ENCODE measurements around the gene UNC119. TPM values are rescaled to one million over a fixed set of nuclear protein-coding genes. Genes with fewer than 3 reads are reported as not detected.

UNC119 gene
- total and polyA plus RNA-seq, 8 donors = 13.6 to 30.9 (median 17.2) TPM

DNA sequence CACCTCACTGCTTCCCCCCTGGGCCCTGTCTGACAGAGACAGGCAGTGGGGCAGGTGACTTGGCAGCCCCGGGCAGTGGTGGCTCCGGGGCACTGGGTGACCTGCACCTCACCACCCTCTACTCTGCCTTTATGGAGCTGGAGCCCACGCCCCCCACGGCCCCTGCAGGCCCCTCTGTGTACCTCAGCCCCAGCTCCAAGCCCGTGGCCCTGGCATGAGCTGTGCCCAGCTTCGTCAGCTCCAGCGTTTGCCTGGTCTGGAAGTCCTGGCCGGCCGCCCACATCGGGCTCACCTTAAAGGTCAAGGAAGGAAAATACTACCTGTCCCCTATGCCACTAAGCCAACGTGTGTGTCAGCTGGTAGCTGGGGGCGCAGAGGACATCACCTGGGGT, 15.2 kb downstream of the UNC119 start:
- Histone ChIP-seq H3K9me3 (no peaks in the 10 kb centered on the region), H3K4me3 (no peak overlapping the region), H3K27ac (no peak overlapping the region), H3K4me1 (peaks cover 3 to 24% (median 13%) of the 10 kb centered on the region in 4 donors), H3K27me3 (no peaks in the 10 kb centered on the region), H3K36me3 (no peaks in the 10 kb centered on the region)
- DNase-seq = peak in 1 of 2 donors; percentile 84
- TF ChIP-seq POLR2AphosphoS5 (IDR thresholded peaks at IDR 0.05) = no peak
- TF ChIP-seq POLR2A (IDR thresholded peaks at IDR 0.05) = no peak
- TF ChIP-seq, protein P1, sequence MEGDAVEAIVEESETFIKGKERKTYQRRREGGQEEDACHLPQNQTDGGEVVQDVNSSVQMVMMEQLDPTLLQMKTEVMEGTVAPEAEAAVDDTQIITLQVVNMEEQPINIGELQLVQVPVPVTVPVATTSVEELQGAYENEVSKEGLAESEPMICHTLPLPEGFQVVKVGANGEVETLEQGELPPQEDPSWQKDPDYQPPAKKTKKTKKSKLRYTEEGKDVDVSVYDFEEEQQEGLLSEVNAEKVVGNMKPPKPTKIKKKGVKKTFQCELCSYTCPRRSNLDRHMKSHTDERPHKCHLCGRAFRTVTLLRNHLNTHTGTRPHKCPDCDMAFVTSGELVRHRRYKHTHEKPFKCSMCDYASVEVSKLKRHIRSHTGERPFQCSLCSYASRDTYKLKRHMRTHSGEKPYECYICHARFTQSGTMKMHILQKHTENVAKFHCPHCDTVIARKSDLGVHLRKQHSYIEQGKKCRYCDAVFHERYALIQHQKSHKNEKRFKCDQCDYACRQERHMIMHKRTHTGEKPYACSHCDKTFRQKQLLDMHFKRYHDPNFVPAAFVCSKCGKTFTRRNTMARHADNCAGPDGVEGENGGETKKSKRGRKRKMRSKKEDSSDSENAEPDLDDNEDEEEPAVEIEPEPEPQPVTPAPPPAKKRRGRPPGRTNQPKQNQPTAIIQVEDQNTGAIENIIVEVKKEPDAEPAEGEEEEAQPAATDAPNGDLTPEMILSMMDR (IDR thresholded peaks at IDR 0.05) = no peak
- TF ChIP-seq EP300 (IDR thresholded peaks at IDR 0.05) = no peak
- intact Hi-C loops (cut with DNase I; ENCODE audit: low total_unique reads) = loop anchor here (5.0 kb wide), 1 partner anchor 40 kb away; no protein-coding TSS in a partner anchor
- 29 to 59% (median 45%) methylated on average over 9 to 12 of the region's 12 CpGs for WGBS, 5 donors

DNA sequence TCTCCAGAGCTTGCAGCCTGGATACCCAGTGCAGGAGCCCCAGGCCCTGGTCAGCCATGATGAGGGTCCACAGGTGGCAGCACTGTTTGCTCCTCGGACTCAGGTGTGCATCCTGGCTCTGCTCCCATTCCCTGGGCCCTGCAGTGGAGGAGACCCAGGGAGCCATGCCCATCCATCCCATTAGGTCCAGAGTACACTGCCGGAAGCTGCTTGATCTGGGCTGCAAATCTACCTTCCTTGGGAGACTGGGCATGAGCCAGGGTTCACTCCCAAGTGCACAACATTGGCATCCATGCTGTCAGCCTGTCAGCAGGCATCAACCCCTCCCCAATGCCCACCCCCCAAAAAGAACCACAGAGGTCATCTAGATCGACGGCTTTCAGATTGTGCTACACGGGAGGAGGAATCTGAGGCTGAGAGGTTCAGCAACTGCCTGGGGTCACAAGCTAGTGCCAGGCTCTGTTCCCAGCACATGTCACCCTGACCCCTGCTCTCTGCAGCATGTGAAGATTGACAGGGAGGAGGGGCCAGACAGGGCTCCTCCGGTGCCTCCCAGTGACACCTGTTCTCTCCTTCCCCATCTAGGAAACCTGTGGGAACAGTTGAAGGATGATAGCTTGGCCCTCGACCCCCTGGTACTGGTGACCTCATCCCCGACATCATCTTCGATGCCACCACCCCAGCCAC, 15.7 kb downstream of the UNC119 start:
- WGBS, 5 donors = 45 to 59% (median 54%) methylated on average over 5 to 9 of the region's 9 CpGs
- DNase-seq = no peak
- intact Hi-C loops (cut with DNase I; ENCODE audit: low total_unique reads) = loop anchor here (5.0 kb wide), 1 partner anchor 39 kb away; no protein-coding TSS in a partner anchor

DNA sequence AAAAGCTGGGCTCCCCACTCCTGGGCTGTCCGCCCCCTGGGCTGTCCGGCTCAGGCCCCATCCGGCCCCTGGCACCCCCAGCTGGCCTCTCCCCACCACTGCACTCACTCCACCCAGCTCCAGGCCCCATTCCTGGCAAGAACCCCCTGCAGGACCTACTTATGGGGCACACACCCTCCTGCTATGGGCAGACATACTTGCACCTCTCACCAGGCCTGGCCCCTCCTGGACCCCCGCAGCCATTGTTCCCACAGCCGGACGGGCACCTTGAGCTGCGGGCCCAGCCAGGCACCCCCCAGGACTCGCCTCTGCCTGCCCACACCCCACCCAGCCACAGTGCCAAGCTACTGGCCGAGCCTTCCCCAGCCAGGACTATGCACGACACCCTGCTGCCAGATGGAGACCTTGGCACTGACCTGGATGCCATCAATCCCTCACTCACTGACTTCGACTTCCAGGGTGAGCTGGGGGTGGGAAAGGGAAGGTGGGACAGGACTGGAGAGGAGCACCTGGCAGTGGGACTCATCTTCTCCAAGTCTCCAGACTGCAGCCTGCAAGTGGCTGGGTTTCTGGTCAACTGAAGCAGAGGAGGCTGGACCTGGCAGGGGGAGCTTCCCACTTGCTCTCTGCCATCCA, 17.6 kb downstream of the UNC119 start:
- intact Hi-C loops (cut with DNase I; ENCODE audit: low total_unique reads) = loop anchor here (5.0 kb wide), 1 partner anchor 38 kb away; no protein-coding TSS in a partner anchor

More for the DNA sequence above, 15.7 kb downstream of the UNC119 start:
- H3K4me3 ChIP-seq = no peak overlapping the region
- H3K27ac ChIP-seq = no peak overlapping the region
- H3K36me3 ChIP-seq = no peaks in the 10 kb centered on the region
- H3K27me3 ChIP-seq = peaks cover 0 to 3% (median 0%) of the 10 kb centered on the region in 3 donors
- H3K4me1 ChIP-seq = peaks cover 3 to 24% (median 13%) of the 10 kb centered on the region in 4 donors
- H3K9me3 ChIP-seq = no peaks in the 10 kb centered on the region
- TF ChIP-seq POLR2AphosphoS5 (IDR thresholded peaks at IDR 0.05) (no peak), POLR2A (IDR thresholded peaks at IDR 0.05) (no peak), EP300 (IDR thresholded peaks at IDR 0.05) (no peak)
- TF ChIP-seq, protein P1 (IDR thresholded peaks at IDR 0.05) = no peak

More for the DNA sequence above, 17.6 kb downstream of the UNC119 start:
- TF ChIP-seq POLR2A (IDR thresholded peaks at IDR 0.05) = no peak
- TF ChIP-seq POLR2AphosphoS5 (IDR thresholded peaks at IDR 0.05) = no peak
- TF ChIP-seq, protein P1 (IDR thresholded peaks at IDR 0.05) = no peak
- TF ChIP-seq EP300 (IDR thresholded peaks at IDR 0.05) = no peak
- WGBS, 5 donors = 81 to 92% (median 89%) methylated on average over 7 to 11 of the region's 11 CpGs
- Histone ChIP-seq H3K4me3 (no peak overlapping the region), H3K27ac (no peak overlapping the region), H3K36me3 (no peaks in the 10 kb centered on the region), H3K27me3 (peaks cover 0 to 9% (median 0%) of the 10 kb centered on the region in 3 donors), H3K4me1 (peaks cover 3 to 24% (median 13%) of the 10 kb centered on the region in 4 donors), H3K9me3 (no peaks in the 10 kb centered on the region)
- DNase-seq = no peak

Measured in stomach (tissue), 9 donors.